HG03520 (cell line): ENCODE data around the gene VEPH1.

ENCODE experiments used
- ATAC-seq: cut with Tn5 transposase; IDR thresholded peaks from one replicate; pipeline ENCODE4 v1.9.1; 2021; ENCODE audit warnings: mild to moderate bottlenecking, moderate library complexity; ENCODE audit not compliant: unreplicated experiment

Gene VEPH1

DNA sequence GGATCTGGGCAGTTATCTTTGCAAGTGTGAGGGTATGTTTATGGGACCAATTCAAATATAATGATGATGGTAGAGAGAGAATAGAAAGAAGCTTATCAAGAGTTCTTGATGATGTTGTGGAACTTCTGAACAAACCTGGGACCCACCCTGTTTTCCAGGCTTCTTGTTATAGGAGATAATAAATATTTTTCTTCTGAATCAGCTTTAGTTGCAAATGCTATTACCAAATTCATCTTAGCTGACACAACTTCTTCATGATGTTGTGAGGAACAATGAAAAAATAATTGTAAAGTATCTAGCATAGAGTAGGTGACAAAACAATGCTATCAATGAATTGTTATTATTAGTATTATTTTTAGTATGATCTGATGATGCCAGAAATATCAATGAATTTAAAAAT lies 110.1 kb downstream of the VEPH1 start:
- ATAC-seq, result no peak

DNA sequence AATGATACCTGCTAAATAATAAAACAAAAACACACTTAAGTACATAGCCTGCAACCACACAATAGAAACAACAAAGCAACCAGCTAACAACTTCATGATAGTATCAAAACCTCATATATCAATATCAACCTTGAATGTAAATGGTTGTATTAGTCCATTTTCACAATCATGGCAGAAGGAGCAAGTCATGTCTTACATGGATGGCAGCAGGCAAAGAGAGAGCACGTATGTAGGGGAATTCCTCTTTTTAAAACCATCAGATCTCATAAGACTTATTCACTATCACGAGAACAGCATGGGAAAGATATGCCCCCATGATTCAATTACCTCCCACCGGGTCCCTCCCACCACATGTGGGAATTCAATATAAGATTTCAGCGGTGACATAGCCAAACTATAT lies 111.1 kb downstream of the VEPH1 start:
- no peak for ATAC-seq

DNA sequence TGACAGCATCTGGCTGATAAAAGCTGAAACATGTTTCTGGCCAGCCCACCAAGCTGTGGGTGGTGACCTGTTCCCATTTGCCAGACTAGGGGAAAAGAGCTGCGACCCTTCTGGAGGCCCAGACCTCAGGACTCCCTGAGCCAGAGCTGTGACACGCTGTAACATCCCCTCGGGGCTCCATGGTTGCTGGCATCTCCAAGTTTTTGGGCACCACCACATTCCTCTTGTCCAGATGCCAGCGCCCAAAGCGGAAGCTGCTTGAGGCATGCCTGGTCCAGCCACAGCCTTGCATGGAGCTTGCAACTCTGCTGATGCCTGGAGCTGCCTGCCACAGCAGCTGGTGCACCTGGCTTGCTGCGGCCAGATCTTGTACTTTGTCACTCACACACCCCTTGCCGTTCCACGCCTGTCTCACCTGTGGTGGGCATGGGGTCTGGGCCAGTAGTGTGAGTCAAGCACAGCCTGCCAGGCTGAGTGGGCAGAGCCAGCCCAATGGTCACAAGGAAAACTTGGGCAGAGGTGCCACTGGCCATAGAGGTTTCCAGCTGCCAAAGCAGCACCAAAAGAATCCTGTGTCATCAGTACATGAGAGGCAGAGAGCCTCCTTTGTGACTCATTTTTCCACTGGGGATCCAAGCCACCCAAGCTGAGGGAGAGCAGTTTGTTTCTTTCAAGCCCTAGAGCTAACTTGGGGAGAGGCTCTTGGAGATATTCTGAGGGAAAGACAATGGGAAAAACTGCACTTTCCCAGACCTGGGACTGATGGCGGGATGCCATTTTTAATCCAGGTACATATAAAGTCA lies 112.3 kb downstream of the VEPH1 start:
- no peak for ATAC-seq

DNA sequence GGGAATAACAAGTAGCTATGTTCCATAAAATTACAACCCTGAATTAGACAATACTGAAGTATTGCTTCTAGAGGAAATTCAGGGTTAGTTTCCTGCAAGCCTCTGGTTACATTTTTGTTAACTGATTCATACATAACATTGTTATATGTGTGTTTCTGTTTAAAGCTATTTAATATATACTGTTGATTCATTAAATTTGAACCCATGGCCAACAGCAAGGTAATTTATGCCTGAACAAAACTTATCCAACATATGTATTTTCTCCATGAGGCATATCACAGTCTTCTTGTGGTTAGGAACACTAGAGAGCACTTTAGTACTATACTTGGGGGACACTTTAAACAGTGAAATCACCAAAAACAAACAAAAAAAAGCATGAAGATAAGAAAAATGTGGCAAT lies 114.2 kb downstream of the VEPH1 start:
- no peak for ATAC-seq

DNA sequence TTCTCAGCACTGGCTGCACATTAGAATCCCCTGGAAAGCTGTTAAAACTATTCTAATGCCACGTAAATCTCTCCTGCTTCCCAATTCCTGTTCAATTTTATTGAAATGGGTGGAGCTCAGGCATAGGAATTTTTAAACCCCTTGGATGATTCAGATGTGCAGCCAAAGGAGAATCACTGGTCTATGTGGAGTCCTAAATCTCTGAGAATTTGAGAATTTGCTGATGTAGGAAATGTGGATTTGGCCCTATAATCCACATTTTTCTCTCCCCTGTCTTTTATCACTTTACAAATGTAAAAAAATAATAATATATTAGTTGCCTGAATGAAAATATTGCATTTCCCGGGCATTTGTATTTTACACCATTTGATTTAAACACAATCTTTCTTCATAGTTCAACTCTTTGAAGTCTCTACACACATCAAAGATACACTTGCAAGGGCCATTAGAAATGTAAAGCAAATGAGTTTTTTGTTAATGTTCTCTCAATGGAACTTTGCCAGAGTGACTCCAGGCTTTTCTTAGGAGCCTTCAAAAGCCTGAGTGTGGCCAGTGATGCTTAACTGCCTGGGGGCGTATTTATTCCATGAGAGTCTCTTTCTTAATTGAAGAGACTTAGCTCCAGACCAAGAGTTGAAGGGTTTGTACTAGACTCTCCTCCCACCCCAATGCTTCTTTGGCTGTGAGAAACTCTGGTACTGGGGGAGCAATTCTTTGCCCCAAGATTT lies 115.3 kb downstream of the VEPH1 start:
- ATAC-seq, result no peak

DNA sequence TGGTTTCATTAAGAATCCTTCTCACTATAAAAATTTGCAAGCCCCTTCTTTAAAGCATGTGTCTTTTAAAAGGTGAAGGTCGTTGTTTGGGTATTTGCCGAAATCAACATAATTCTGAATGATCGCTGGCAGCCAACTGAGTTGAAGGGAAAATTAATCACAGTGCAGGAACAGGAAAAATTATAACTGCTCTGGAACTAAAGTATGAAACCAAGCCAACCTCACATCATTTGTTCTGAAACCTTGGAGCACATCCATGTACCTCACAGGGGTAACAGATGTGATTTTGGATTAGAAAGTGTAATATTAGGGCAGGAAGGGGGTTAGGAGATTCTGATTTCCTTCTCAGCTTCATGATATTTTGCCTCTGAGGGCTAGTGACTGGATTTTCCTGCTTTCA lies 118.7 kb downstream of the VEPH1 start:
- no peak for ATAC-seq

DNA sequence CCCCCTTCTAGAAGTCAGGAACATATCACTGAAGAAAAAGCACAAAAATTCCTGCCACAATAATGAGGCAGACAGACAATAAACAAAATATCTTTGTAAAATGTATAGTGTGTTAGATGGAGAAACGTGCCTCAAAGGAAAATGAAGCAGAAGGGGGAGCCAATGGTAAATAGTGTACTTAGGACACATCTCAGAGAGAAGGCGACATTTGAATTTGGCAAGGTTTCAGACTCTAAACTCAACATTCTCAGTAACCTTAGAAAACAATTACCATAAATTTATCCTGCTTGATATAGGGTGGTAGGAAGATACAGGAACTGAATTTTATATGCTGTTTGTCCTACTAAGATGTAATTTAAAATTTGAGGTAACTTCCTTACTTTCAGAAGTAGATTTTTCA lies 119.2 kb downstream of the VEPH1 start:
- no peak for ATAC-seq

DNA sequence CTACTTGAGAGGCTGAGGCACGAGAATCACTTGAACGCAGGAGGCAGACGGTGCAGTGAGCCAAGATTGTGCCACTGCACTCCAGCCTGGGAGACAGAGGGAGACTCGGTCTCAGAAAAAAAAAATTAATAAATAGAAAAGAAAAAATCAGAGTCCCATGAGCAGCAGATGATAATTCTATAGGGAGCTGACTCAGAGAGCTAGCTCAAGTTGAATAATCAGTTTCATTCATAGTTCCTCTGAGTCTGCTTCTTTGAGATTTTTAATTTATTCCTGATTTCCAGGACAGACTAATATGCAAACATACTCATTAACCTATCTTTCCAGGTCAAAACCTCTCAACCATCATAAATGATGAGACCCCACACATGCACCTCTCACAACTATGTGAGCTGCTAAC lies 121.6 kb downstream of the VEPH1 start:
- ATAC-seq, result no peak

DNA sequence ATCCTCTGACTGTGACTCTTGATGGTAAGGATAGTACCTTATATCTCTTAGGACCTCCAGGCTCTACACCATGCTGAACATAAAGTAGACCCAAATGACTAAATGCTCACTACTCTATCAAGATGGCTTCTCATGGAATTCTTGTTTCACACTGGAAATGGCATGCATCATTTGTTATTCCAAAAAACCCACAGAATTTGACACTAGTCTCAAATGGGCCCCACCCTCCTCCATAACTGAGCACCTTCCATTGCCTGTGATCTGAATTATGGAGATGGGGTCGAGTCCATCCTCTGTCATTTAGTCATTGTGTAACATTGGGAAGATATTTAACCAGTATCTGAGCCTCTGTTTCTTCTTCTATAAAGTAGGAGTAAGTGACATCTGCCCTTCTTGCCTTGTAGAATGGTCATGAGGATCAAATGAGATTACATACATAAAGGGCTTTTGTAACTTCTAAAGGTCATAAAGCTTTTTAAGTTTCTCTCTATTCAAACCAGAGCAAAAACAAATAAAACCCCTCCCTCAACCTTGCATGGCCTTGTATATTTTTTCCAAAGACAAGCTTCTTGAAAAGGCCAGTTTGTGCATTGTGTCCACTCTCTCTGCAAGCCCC lies 123.6 kb downstream of the VEPH1 start:
- ATAC-seq, result no peak

DNA sequence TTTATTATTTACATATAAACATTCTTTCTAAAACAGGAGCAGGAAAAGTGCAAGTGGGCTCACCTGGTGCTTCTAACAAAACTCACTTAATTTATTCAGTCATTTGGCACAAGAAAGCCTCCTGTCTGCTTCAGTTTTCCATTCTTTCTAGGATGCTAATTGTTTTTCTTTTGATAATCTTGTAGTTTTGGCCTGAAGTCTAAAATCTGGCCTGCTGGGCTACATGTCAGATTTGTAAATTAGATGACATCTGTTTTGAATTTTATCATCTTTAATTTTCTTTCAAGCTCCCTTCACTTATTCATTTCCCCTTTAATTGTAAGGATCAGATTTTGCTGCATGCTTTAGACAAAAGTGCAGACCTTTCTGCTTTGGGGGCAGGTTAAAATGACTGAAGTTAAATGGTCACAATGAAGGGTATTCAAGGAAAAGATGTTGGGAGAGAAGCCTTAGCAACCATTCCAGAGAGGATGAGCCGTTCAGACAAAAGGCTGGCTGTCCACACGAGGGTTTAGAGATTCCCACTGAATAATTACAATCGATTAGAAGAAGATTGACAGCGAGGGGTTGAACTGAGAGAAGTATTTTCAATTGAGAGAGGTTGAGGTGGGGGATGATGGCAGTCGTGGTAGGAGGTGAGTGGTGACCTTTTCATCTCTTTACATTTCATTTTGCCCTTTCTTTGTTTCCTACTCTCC lies 126.5 kb downstream of the VEPH1 start:
- ATAC-seq, result no peak

DNA sequence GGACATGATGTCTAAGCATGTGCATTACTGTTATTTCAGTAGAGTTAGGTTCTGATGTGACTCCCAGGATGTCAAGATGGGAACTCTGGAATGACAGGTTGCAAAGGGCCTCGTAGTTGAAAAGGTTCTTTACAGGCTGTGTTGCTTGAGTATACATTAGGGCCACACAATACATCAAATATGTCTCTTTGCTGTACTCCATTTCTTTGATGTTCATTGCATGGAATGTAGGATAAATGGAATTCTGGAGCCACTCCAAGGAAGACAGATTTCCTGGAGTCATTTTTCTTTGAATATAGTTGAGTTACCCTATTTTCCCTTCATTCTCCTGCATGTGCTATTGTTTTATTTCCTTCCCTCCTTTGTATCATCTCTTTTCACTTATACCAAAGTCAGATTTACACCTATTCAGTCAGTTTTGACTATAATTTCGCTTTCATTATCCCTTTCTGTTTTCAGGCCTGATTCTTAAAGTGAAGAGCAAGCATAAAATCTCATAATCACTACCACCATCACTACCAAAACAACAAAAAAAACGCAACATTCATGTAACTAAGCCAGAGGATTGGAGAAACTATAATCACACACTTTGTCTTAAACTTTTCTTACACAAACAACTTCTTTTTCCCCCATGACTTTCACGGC lies 127.8 kb downstream of the VEPH1 start:
- ATAC-seq, result no peak

DNA sequence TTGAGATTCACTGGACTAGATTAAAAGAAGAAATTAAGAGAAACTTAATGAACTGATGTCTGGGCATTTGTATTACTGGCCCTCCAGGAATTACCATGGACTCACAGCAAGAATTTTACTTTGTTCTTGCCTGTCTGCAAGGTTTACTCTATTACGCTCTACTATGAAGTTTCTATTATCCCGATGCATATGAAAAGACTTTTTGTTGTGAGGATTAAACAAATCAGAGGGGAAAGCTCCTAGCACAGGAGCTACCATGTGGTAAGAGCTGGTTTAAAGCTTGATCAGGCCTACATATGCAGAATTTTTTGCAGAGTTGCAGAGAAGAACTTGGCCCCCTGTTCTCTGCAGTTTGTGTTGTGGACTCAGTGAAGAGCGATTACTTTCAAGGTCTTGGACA lies 128.3 kb downstream of the VEPH1 start:
- ATAC-seq, result no peak

DNA sequence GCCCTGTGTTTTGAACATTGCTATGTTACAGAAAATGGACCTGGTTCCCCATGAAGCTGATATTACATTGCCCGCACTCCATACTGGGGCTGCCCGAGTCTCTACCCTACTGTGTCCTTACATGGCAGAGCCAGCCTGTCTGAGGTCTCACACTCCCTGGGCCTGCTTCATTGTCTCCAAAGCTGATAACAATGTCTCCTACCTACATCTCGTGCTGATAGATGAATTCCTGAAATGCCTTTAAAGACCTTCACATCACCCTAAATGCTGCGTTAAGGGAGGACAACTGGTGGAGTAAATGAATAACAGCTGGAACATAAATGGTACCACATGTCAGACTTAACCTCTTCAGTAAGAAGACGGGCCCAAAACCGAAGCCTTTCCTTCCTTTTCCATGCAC lies 129.4 kb downstream of the VEPH1 start:
- no peak for ATAC-seq

DNA sequence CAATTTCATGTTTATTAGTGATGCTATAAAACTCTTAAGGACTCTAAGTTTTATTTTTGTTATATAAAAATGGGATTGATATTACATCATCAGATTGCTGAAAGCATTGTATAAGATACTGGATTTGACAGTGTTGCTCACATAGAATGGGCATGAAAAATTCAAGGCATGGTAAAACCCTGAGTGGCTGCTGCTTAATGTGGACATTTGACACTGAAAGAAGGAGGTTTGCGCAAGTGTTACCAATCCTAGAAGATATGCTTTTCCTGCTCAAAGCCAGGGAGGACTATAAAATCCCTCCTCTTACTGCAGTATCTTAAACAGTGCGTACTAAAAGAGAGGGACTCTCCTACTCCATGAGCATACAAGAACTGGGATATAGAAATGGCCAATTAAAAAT lies 132.3 kb downstream of the VEPH1 start:
- ATAC-seq, result no peak

DNA sequence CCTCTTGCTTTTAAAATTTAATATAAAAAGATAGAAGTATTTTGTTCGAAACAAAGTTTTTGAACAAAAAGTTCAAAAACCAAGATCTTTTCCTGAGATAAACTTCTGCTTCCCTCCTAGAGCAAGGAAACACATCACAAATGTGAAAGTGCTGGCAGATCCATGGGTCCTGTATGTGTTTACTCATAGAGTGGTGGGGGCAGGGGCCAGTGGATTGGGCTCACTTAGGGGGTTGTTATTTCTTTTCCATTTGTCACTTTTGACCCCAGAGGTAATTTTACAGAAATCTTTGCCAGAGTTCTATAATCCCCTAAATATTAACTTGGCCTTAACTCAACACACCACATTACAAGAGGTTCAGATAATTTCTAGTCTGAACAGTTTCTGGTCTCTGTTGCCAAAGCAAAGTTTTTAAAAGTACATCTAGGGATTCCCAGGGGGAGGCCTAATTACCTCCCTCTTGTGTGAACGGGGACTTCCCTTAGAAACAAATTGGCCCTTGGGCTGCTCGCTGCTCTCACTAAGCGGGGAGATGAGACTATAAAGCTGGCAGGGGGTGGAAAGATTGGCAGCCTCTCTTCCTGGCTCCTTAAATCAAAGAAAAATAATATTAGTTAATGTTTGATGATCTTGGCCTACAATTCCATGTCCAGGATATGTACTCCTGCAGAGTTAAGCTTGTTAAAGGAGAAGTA lies 133.3 kb downstream of the VEPH1 start:
- no peak for ATAC-seq

DNA sequence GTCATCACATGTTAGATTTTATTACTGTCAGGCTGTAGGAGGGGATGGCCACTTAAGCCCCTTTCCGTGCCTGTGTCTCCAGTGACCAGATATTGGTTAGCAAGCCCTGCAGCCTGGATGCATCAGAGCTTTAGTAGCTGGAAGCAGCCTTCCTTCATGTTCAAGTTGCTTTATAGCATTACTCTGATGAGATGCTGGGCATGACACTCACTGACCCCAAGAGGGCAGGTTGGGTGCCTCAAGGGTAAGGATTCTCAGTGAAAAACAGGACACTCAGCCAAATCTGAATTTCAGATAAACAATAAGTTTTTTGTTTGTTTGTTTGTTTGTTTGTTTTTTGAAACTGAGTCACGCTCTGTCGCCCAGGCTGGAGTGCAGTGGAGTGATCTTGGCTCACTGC lies 135.0 kb downstream of the VEPH1 start:
- no peak for ATAC-seq

DNA sequence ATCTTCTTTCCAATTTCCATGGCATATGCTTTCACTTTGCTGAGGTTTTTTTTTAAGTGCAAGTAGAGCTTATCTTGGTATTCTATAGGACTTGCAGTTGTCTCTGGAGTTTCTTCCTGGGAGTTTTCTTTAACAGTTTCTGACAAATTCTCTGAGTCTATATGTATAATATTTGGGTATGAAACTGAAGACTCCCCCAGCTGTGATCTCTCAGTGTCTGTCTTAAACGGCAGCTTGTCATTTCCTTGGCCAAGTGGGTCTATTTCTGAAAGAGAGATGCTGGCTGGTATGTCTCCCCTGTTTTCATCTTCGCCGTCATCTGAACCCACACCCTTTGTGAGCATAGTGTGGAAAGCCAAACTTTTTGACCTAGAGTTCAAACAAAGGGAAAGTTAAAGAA lies 139.8 kb downstream of the VEPH1 start:
- ATAC-seq, result no peak

DNA sequence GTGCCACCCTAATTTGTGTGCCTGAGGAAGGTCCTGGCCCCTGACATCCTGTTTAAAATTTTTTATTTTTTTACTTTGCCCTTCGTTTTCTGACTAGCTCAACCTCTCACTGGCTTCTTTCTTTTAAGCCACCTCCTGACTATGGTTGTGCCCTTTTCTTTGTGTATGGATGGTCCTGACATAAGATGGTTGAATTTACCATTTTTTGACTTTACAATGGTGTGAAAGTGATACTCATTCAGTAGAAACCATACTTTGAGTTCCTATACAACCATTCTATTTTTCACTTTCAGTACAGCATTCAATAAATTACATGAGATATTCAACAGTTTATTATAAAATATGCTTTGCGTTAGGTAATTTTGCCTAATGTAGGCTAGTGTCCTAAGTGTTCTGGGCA lies 140.9 kb downstream of the VEPH1 start:
- ATAC-seq, result no peak

DNA sequence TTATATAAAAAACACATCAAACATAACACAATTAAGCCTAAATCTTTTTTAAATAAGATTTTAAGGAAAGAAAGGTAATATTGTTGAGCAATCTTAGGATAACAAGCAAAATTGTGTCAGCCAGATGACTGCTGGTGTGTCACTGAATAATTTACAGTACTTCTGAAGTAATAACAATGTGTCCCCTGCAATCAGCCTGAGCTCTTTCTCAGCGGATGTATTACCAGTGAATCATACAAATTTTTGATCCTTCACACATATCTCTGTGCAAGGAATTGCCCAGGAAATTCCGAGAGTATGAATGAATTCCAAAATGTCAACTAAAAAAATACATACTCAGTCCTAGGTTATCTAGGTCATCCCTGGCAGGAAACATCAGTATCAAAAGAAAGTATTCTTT lies 143.2 kb downstream of the VEPH1 start:
- no peak for ATAC-seq

DNA sequence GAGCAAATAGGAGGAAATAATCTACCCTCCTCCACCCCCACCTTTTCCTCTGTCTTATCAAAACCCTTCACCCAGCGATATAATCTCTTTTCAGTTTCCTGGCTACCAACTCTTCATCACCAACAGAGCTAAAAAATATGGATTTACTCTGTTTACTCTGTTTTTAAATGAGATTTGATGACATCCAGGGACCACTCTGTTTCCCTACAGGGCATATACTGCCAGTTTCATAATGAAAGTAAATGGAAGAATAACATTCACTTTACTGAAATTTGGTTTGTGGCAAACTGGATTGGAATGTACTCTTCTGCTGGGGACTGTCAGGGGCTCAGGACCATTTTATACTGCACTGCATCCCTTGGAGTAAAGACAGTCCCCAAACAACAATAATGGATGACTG lies 146.7 kb downstream of the VEPH1 start:
- no peak for ATAC-seq
